Neural crest cell (in vitro differentiated cells): ENCODE data around the gene TFF3. TPM values are rescaled to one million over a fixed set of nuclear protein-coding genes. Genes with fewer than 3 reads are reported as not detected.

Experiments
- DNase-seq: peaks from one replicate; pipeline ENCODE4 v3.0.0; 2021; ENCODE audit warnings: low read depth, mixed read lengths, low spot score
- H3K27ac Mint-ChIP-seq: one replicate; pipeline ENCODE4 v1.8.0; 2021; ENCODE audit warnings: mild to moderate bottlenecking, mixed read lengths; ENCODE audit not compliant: unreplicated experiment
- H3K27me3 Mint-ChIP-seq: 2 replicates; pipeline ENCODE4 v1.8.0; 2021; ENCODE audit warnings: low read depth, mild to moderate bottlenecking, mixed read lengths
- H3K36me3 Mint-ChIP-seq: 2 replicates; pipeline ENCODE4 v1.8.0; 2021; ENCODE audit warnings: low read depth, mild to moderate bottlenecking, mixed read lengths
- H3K4me1 Mint-ChIP-seq: 2 replicates; pipeline ENCODE4 v1.8.0; 2021; ENCODE audit warnings: mixed read lengths
- H3K4me3 Mint-ChIP-seq: one replicate; pipeline ENCODE4 v1.8.0; 2021; ENCODE audit warnings: mild to moderate bottlenecking, mixed read lengths
- H3K9me3 Mint-ChIP-seq: 2 replicates; pipeline ENCODE4 v1.8.0; 2021; ENCODE audit warnings: mixed read lengths
- CTCF ChIP-seq: fragments of 200-600 bp; sonication (generic); conservative IDR thresholded peaks from 2 replicates; pipeline ENCODE4 v1.5.0; 2021; ENCODE audit warnings: antibody characterized with exemption, mild to moderate bottlenecking
- total RNA-seq: library from RNA; stranded (reverse); gene quantifications from 2 replicates; pipeline ENCODE4 v1.2.1, GENCODE V29; 2021

Gene TFF3
- total RNA-seq, 1 donor from 2014 or later: not detected

GRCh38 chr21:42313501-42313969 lies 1.7 kb downstream of the TFF3 start:
- Mint-ChIP-seq H3K27ac (no peak overlapping the region), H3K4me3 (no peak overlapping the region), H3K9me3 (no peaks in the 10 kb centered on the region), H3K36me3 (no peaks in the 10 kb centered on the region), H3K27me3 (peaks cover 13% of the 10 kb centered on the region), H3K4me1 (peaks cover 28% of the 10 kb centered on the region)
- TF ChIP-seq CTCF: no peak
- no peak for DNase-seq

DNA sequence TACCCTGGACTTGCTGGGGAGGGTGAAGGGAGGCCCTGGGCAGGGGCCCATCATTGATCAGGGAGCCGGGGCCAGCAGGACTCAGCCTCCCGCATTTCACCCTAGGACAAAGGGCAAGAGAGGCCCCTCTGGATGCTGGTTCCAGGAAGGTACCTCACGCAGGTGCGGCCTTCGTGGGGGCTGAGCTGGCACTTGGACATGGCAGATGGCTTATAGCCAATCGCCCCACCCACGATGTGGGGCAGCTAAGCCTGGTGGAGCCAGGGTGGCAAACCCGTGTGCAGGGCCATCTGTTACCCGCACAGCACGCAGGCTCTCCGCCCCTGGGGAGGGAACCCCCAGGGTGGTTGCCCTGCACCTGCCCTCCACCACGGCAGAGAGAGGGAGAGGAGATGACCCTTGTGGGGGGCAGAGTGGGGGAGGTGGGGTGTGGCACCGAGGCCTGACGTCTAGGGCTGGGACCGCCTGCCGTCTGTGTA lies 2.5 kb downstream of the TFF3 start:
- Mint-ChIP-seq H3K36me3 (no peaks in the 10 kb centered on the region), H3K27ac (no peak overlapping the region), H3K4me3 (no peak overlapping the region), H3K27me3 (peaks cover 13% of the 10 kb centered on the region), H3K4me1 (peaks cover 28% of the 10 kb centered on the region), H3K9me3 (no peaks in the 10 kb centered on the region)
- no peak for DNase-seq
- no peak for TF ChIP-seq CTCF

DNA sequence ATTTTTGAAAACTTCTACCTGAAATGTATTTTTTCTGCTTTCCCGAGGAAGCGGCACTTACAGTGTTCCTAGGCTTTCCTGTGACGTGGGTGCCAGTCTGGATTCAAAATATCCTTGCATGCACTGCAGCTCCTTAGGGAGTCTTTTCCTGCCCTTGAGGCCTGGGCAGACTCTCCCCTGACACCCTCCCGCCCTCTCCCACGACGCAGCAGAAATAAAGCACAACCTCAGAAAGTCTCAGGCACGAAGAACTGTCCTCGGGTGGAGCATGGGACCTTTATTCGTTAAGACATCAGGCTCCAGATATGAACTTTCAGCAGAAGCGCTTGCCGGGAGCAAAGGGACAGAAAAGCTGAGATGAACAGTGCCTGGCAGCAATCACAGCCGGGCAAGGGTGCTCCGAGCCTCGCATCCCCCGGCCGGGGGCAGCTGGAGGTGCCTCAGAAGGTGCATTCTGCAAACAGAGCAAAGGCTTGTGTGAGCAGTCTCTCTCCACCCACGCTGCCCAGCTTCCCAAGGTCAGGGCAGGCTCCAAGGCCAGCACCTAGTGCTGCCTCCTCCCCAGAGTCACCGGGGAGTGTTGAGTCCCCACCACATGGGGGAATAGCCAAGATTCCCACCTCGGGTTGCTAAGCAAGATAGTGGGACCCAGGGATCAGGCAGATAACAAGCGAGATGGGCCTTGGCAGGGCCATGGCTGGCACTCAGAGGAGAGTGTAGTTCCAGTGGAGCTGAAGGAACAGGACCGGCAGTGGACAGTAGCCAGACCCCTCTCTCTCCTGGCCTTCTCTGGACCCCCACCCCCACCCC lies 3.2 kb downstream of the TFF3 start:
- no peak for DNase-seq
- no peak overlapping the region for H3K27ac Mint-ChIP-seq
- TF ChIP-seq CTCF: no peak
- H3K9me3 Mint-ChIP-seq: no peaks in the 10 kb centered on the region
- no peak overlapping the region for H3K4me3 Mint-ChIP-seq
- peaks cover 13% of the 10 kb centered on the region for H3K27me3 Mint-ChIP-seq
- H3K36me3 Mint-ChIP-seq: no peaks in the 10 kb centered on the region
- H3K4me1 Mint-ChIP-seq: peaks cover 28% of the 10 kb centered on the region

DNA sequence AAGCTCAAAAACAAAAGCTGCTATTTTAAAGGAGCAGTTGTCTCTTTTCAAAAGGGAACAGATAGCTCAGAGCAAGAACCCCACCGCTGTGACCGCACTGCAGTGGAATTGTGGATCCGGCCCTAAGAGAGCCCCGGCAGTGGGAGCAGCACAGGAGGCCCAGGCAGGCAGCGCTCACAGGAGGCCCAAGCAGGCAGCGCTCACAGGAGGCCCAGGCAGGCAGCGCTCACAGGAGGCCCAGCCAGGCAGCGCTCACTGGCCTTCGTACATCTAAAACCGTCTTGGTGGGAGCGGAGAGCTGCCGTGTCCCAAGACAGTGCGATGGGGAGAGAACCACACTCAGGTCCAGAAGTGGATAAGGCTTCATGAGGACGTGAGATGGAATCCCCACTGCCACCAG lies 4.0 kb downstream of the TFF3 start:
- no peaks in the 10 kb centered on the region for H3K9me3 Mint-ChIP-seq

GRCh38 chr21:42310411-42311001 lies 4.7 kb downstream of the TFF3 start:
- no peak for DNase-seq

More for the DNA sequence above, 4.0 kb downstream of the TFF3 start:
- DNase-seq: no peak
- no peak for TF ChIP-seq CTCF
- Mint-ChIP-seq H3K36me3 (no peaks in the 10 kb centered on the region), H3K4me3 (no peak overlapping the region), H3K27me3 (peaks cover 13% of the 10 kb centered on the region), H3K27ac (no peak overlapping the region), H3K4me1 (peaks cover 24% of the 10 kb centered on the region)

More at GRCh38 chr21:42310411-42311001, 4.7 kb downstream of the TFF3 start:
- H3K4me3 Mint-ChIP-seq: no peak overlapping the region
- no peaks in the 10 kb centered on the region for H3K36me3 Mint-ChIP-seq
- no peaks in the 10 kb centered on the region for H3K9me3 Mint-ChIP-seq
- peaks cover 13% of the 10 kb centered on the region for H3K27me3 Mint-ChIP-seq
- no peak for TF ChIP-seq CTCF
- peaks cover 19% of the 10 kb centered on the region for H3K4me1 Mint-ChIP-seq
- no peak overlapping the region for H3K27ac Mint-ChIP-seq
